ENCODE measurements around the gene BMPR1A.

The BMPR1A gene

GRCh38 chr10:86968994-86969355 is 212.6 kb downstream of the BMPR1A start:
- H3K27ac ChIP-seq (replicated peaks) = no peak overlapping the region
- no peak for TF ChIP-seq CTCF (IDR thresholded peaks at IDR 0.05; ENCODE audit: insufficient read depth, low read length)
- TF ChIP-seq POLR2AphosphoS5 (IDR thresholded peaks at IDR 0.05; ENCODE audit: low read depth) = no peak
- TF ChIP-seq REST (IDR thresholded peaks at IDR 0.05; ENCODE audit: insufficient replicate concordance, low read depth) = no peak
- TF ChIP-seq GABPA (IDR thresholded peaks at IDR 0.05; ENCODE audit: low read depth) = no peak
- no peak for TF ChIP-seq SPI1 (IDR thresholded peaks at IDR 0.05; ENCODE audit: borderline replicate concordance, low read depth)
- peaks cover 34% of the 10 kb centered on the region for H3K27me3 ChIP-seq (ENCODE audit: insufficient read depth, poor library complexity, severe bottlenecking)
- no peak overlapping the region for H3K4me3 ChIP-seq (replicated peaks; ENCODE audit: insufficient read depth, low read length)
- DNase-seq (ENCODE audit: low read depth in 1 of 2, low spot score in 1 of 2) = no peak

- Histone ChIP-seq H3K4me3 (replicated peaks; ENCODE audit: insufficient read depth, low read length) (no peak overlapping the region), H3K27me3 (ENCODE audit: insufficient read depth, poor library complexity, severe bottlenecking) (peaks cover 34% of the 10 kb centered on the region), H3K27ac (replicated peaks) (no peak overlapping the region)
- TF ChIP-seq POLR2AphosphoS5 (IDR thresholded peaks at IDR 0.05; ENCODE audit: low read depth) = no peak
- no peak for TF ChIP-seq REST (IDR thresholded peaks at IDR 0.05; ENCODE audit: insufficient replicate concordance, low read depth)
- no peak for TF ChIP-seq CTCF (IDR thresholded peaks at IDR 0.05; ENCODE audit: insufficient read depth, low read length)
- no peak for TF ChIP-seq SPI1 (IDR thresholded peaks at IDR 0.05; ENCODE audit: borderline replicate concordance, low read depth)
- TF ChIP-seq GABPA (IDR thresholded peaks at IDR 0.05; ENCODE audit: low read depth) = no peak
- DNase-seq (ENCODE audit: low read depth in 1 of 2, low spot score in 1 of 2) = no peak
These were observed 213.1 kb downstream of the BMPR1A start for GRCh38 chr10:86969421-86970041.

GRCh38 chr10:86970162-86970981 is 214.0 kb downstream of the BMPR1A start:
- peaks cover 34% of the 10 kb centered on the region for H3K27me3 ChIP-seq (ENCODE audit: insufficient read depth, poor library complexity, severe bottlenecking)
- TF ChIP-seq GABPA (IDR thresholded peaks at IDR 0.05; ENCODE audit: low read depth) (no peak), POLR2AphosphoS5 (IDR thresholded peaks at IDR 0.05; ENCODE audit: low read depth) (no peak), CTCF (IDR thresholded peaks at IDR 0.05; ENCODE audit: insufficient read depth, low read length) (no peak), REST (IDR thresholded peaks at IDR 0.05; ENCODE audit: insufficient replicate concordance, low read depth) (no peak), SPI1 (IDR thresholded peaks at IDR 0.05; ENCODE audit: borderline replicate concordance, low read depth) (no peak)
- no peak for DNase-seq (ENCODE audit: low read depth in 1 of 2, low spot score in 1 of 2)
- H3K4me3 ChIP-seq (replicated peaks; ENCODE audit: insufficient read depth, low read length) = peak overlapping the region; percentile 51
- H3K27ac ChIP-seq (replicated peaks) = no peak overlapping the region
